BJ (cell line): ENCODE measurements around the gene LRRC8A. TPM values are rescaled to one million over a fixed set of nuclear protein-coding genes. Genes with fewer than 3 reads are reported as not detected.
"Not testable (repeated sequence)": the region's sequence is repeated elsewhere in the genome, so short reads cannot be mapped to it uniquely, and the experiment has no call there.

Source experiments
- CTCF ChIA-PET: fragments of 350-600 bp; formaldehyde crosslinking; extraction: SDS; loops from one replicate; lab custom pipeline; 2021; ENCODE audit warnings: antibody characterized with exemption, inconsistent platforms; lab: Yijun Ruan, JAX
- POLR2A ChIA-PET: fragments of 300-600 bp; sonication (Branson Sonifier 250); formaldehyde crosslinking; extraction: SDS; loops from one replicate; lab custom pipeline; 2021; ENCODE audit warnings: antibody characterized with exemption; lab: Charles Lee
- DNase-seq: peaks from one replicate; pipeline ENCODE4 v3.0.0-alpha.2; 2011; ENCODE audit warnings: low read depth
- H3K27me3 ChIP-seq: 2 replicates; pipeline ENCODE4 v1.6.0; 2011; ENCODE audit warnings: low read length; ENCODE audit not compliant: control insufficient read depth, insufficient read depth
- H3K36me3 ChIP-seq: 2 replicates; pipeline ENCODE4 v1.5.1; 2011; ENCODE audit warnings: low read length; ENCODE audit not compliant: control insufficient read depth, insufficient read depth
- H3K4me3 ChIP-seq: 2 replicates; pipeline ENCODE4 v1.5.1; 2011; ENCODE audit warnings: low read depth, mild to moderate bottlenecking, control low read depth, low read length
- CTCF ChIP-seq: IDR thresholded peaks from 2 replicates; pipeline ENCODE4 v1.5.1; 2011; ENCODE audit warnings: low read depth, mild to moderate bottlenecking, control low read depth, inconsistent platforms, low read length, moderate library complexity; ENCODE audit not compliant: insufficient read depth
- polyA plus RNA-seq: library from polyadenylated mRNA; depleted of rRNA; stranded (reverse); fragments of >200 nt; gene quantifications from 2 replicates; pipeline ENCODE4 v1.2.3, GENCODE V29; 2011; rRNA removed

Gene LRRC8A
- polyA plus RNA-seq, 1 experiment, result 56.2 TPM

GRCh38 chr9:128947277-128947526 is 65.3 kb downstream of the LRRC8A start:
- ChIA-PET CTCF (no interaction called here), POLR2A (interaction anchor here (0.6 kb wide), 1 partner anchor 223 kb away, joined by 3 read pairs; no protein-coding TSS in a partner anchor)
- Histone ChIP-seq H3K36me3 (no peaks in the 10 kb centered on the region), H3K4me3 (peak overlapping the region; percentile 82), H3K27me3 (no peaks in the 10 kb centered on the region)
- TF ChIP-seq CTCF, result no peak
- no peak for DNase-seq

DNA sequence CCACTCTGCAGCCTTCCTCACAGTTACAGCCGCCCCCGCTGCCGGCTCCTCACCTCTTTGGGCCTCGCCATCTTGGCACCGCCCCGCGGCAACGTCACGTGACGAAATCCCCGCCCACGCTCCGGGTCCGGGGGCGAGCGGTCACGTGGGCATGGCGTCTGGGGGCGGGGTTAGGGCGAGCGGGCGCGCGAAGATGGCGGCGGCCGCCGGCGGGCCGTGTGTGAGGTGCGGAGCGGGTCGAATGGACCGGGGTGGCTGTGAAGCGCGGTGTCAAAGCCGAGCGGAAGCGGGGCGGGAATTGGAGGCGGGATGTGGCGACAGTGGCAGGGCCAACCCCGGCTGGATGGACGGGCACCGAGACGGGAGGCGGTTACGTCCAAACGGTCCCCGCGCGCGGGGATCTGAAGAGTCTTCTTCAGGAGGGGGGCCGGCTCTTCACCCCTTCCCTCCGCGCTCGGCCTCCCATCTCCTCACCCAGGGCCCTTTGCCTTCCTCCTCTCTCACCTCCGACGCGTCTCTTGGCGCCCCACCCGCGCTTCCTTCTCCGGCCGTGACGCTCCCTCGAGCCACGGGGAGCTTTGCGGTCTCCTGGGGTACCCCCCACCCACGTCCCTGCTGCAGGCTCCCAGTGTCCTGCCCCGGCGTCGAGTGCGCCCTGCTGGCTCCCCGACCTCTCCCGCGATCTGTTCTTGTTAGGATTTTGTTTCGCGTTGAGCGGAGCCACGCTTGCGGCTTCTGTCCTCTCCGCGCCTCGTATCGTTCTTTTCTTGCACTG is 65.8 kb downstream of the LRRC8A start, which contains the start of the genes DOLK and NUP188:
Gene DOLK, minus strand, starts transcription at position 77 of the 775 bp plus-strand sequence. CDS start 300 bp downstream, outside the sequence.
Gene NUP188, plus strand, starts transcription at position 173 of the 775 bp plus-strand sequence. Its CDS starts 21 bp downstream, at position 194.
- DNase-seq, result peak; percentile 26
- CTCF ChIA-PET, result interaction anchor here (1.4 kb wide), 1 partner anchor 60 kb away, joined by 4 read pairs; no protein-coding TSS in a partner anchor

DNA sequence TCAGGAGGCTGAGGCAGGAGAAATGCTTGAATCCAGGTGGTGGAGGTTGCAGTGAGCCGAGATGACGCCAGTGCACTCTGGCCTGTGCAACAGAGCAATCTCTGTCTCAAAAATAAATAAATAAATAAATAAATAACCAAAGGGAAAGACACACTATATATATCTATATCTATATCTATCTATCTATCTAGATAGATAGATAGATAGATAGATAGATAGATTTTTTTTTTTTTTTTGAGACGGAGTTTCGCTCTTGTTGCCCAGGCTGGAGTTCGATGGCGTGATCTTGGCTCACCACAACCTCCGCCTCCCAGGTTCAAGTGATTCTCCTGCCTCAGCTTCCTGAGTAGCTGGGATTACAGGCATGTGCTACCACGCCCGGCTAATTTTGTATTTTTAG is 79.5 kb downstream of the LRRC8A start:
- H3K27me3 ChIP-seq, DNase-seq, H3K4me3 ChIP-seq, H3K36me3 ChIP-seq, POLR2A ChIA-PET: not testable (repeated sequence)
- CTCF ChIA-PET, result interaction anchor here (0.7 to 1.2 kb wide), 3 partner anchors 10 to 99 kb away, joined by 3 read pairs; no protein-coding TSS in a partner anchor

More for the DNA sequence above, 65.8 kb downstream of the LRRC8A start, which contains the start of the genes DOLK and NUP188:
- POLR2A ChIA-PET, result interaction anchor here (0.6 kb wide), 1 partner anchor 223 kb away, joined by 3 read pairs; no protein-coding TSS in a partner anchor
- Histone ChIP-seq H3K4me3 (peak within 1 kb of the TSS; percentile 82), H3K27me3 (no peaks in the 10 kb centered on the region), H3K36me3 (no peaks in the 10 kb centered on the region)
- no peak for TF ChIP-seq CTCF

Other genes starting within 250 kb of the LRRC8A start
- 22.0 and 50.4 TPM in 2 replicates for gene DYNC2I2, start 225.3 kb upstream of the LRRC8A start, polyA plus RNA-seq
- 51.6 and 130 TPM in 2 replicates for gene SET, start 192.9 kb upstream of the LRRC8A start, polyA plus RNA-seq
- 2.8 and 3.4 TPM in 2 replicates for gene PKN3, start 179.6 kb upstream of the LRRC8A start, polyA plus RNA-seq
- 41.6 and 60.0 TPM in 2 replicates for gene ZDHHC12, start 158.0 kb upstream of the LRRC8A start, polyA plus RNA-seq
- 41.4 and 64.5 TPM in 2 replicates for gene ZER1, start 110.2 kb upstream of the LRRC8A start, polyA plus RNA-seq
- gene TBC1D13, start 94.9 kb upstream of the LRRC8A start, polyA plus RNA-seq, result 21.2 and 31.9 TPM in 2 replicates
- gene ENDOG, start 63.6 kb upstream of the LRRC8A start, polyA plus RNA-seq, result 13.3 and 20.7 TPM in 2 replicates
- 23.7 and 45.8 TPM in 2 replicates for gene SPOUT1, start 52.3 kb upstream of the LRRC8A start, polyA plus RNA-seq
- gene KYAT1, start 183 bp upstream of the LRRC8A start, polyA plus RNA-seq, result 4.9 and 5.6 TPM in 2 replicates
- gene PHYHD1, start 38.8 kb downstream of the LRRC8A start, polyA plus RNA-seq, result 15.6 and 18.6 TPM in 2 replicates
- 37.2 and 47.0 TPM in 2 replicates for gene DOLK, start 65.5 kb downstream of the LRRC8A start, polyA plus RNA-seq
- gene NUP188, start 65.6 kb downstream of the LRRC8A start, polyA plus RNA-seq, result 34.9 and 49.2 TPM in 2 replicates
- gene SH3GLB2, start 146.2 kb downstream of the LRRC8A start, polyA plus RNA-seq, result 39.8 and 52.7 TPM in 2 replicates
- 11.5 and 23.7 TPM in 2 replicates for gene MIGA2, start 154.5 kb downstream of the LRRC8A start, polyA plus RNA-seq
- gene DOLPP1, start 199.0 kb downstream of the LRRC8A start, polyA plus RNA-seq, result 13.7 and 17.6 TPM in 2 replicates
- gene CRAT, start 228.7 kb downstream of the LRRC8A start, polyA plus RNA-seq, result 29.3 and 61.2 TPM in 2 replicates
- 171 and 251 TPM in 2 replicates for gene PTPA, start 229.3 kb downstream of the LRRC8A start, polyA plus RNA-seq